GM12878 (cell line): ENCODE results near the gene SHF. TPM values are rescaled to one million over a fixed set of nuclear protein-coding genes. Genes with fewer than 3 reads are reported as not detected.

ENCODE experiments used
- ATAC-seq: fragments of 200-7000 bp; cut with Tn5 transposase; 3 replicates; pipeline ENCODE4 v1.9.1; 2020; ENCODE audit warnings: mild to moderate bottlenecking, moderate library complexity
- BruUV-seq: library from RNA; stranded (reverse); fragments of 400-500 nt; replicated peaks from 2 replicates; lab custom pipeline; 2021; lab: Mats Ljungman, UMichigan
- CTCF ChIA-PET: fragments of 300-600 bp; sonication (Branson Sonifier 250); formaldehyde crosslinking; extraction: SDS; loops from one replicate; lab custom pipeline; 2021; ENCODE audit warnings: inconsistent platforms; lab: Yijun Ruan, JAX
- POLR2A ChIA-PET: fragments of 350-600 bp; formaldehyde crosslinking; extraction: SDS; loops from one replicate; lab custom pipeline; 2021; ENCODE audit warnings: inconsistent platforms; lab: Charles Lee
- RAD21 ChIA-PET: fragments of 300-600 bp; sonication (Branson Sonifier 250); formaldehyde crosslinking; loops from one replicate; lab custom pipeline; 2023; ENCODE audit warnings: antibody characterized with exemption; ENCODE audit not compliant: unreplicated experiment; lab: Charles Lee
- SMC1A ChIA-PET: fragments of 300-600 bp; sonication (Branson Sonifier 250); formaldehyde crosslinking; loops from one replicate; lab custom pipeline; 2023; ENCODE audit not compliant: unreplicated experiment, uncharacterized antibody; lab: Charles Lee
- DNase-seq: peaks from one replicate; pipeline ENCODE4 v3.0.0-alpha.2; 2011; ENCODE audit warnings: low read depth, low spot score
- FAIRE-seq: peaks from 3 replicates; lab custom pipeline; 2011; peaks lifted over from hg19 to GRCh38; lab: Jason Lieb, UNC
- H2AFZ ChIP-seq: 2 replicates; pipeline ENCODE4 v1.6.0; 2011; ENCODE audit warnings: low read depth, low read length, control low read depth; ENCODE audit not compliant: control insufficient read depth
- H3K27ac ChIP-seq: 2 replicates; pipeline ENCODE4 v1.5.1; 2011; ENCODE audit warnings: control low read depth; ENCODE audit not compliant: control insufficient read depth, insufficient read depth
- H3K27me3 ChIP-seq, 2 experiments: replicated peaks in 1 of 2; 2 replicates each; pipeline versions ENCODE4 v1.6.0 to v1.6.1; 2011; ENCODE audit warnings: low read length in 1 of 2; ENCODE audit not compliant: control insufficient read depth in 2 of 2, insufficient read depth in 2 of 2
- H3K36me3 ChIP-seq, 2 experiments: 2 replicates each; pipeline ENCODE4 v1.5.1; 2011; ENCODE audit warnings: low read length in 1 of 2; ENCODE audit not compliant: control insufficient read depth in 2 of 2, insufficient read depth in 2 of 2
- H3K4me1 ChIP-seq: 2 replicates; pipeline ENCODE4 v1.6.1; 2011; ENCODE audit warnings: mild to moderate bottlenecking, low read length, moderate library complexity, mixed read lengths; ENCODE audit not compliant: control insufficient read depth, insufficient read depth
- H3K4me2 ChIP-seq: 2 replicates; pipeline ENCODE4 v1.6.0; 2011; ENCODE audit warnings: control low read depth; ENCODE audit not compliant: control insufficient read depth, insufficient read depth
- H3K4me3 ChIP-seq: fragments of 200-600 bp; sonication (generic); 2 replicates; pipeline ENCODE4 v1.5.1; 2016
- H3K79me2 ChIP-seq: 2 replicates; pipeline ENCODE4 v1.6.0; 2011; ENCODE audit warnings: low read length; ENCODE audit not compliant: control insufficient read depth, insufficient read depth
- H3K9ac ChIP-seq: 2 replicates; pipeline ENCODE4 v1.8.0; 2011; ENCODE audit warnings: low read length, control low read depth, mixed read lengths; ENCODE audit not compliant: control insufficient read depth, insufficient read depth
- H3K9me3 ChIP-seq: replicated peaks from 3 replicates; pipeline ENCODE4 v1.5.1; 2011; ENCODE audit warnings: mild to moderate bottlenecking, low read length; ENCODE audit not compliant: control insufficient read depth, insufficient read depth
- H4K20me1 ChIP-seq: 2 replicates; pipeline ENCODE4 v1.6.0; 2011; ENCODE audit not compliant: control insufficient read depth, insufficient read depth
- BHLHE40 ChIP-seq, 2 experiments: fragments of 450-650 bp in 1 of 2; IDR thresholded peaks; 2 replicates each; pipeline ENCODE4 v1.6.1; 2011 to 2017; ENCODE audit warnings: low read depth in 2 of 2, borderline replicate concordance in 1 of 2, improper control_type of control experiment in 1 of 2, low read length in 1 of 2, mild to moderate bottlenecking in 1 of 2
- CREB1 ChIP-seq: IDR thresholded peaks from 2 replicates; pipeline ENCODE4 v1.6.1; 2012; ENCODE audit warnings: low read depth, mild to moderate bottlenecking, inconsistent platforms
- CREM ChIP-seq: IDR thresholded peaks from 2 replicates; pipeline ENCODE4 v1.6.1; 2014; ENCODE audit warnings: antibody characterized with exemption, low read depth
- FOXM1 ChIP-seq: IDR thresholded peaks from 2 replicates; pipeline ENCODE4 v1.6.1; 2012; ENCODE audit warnings: low read depth, mild to moderate bottlenecking, inconsistent platforms, low read length, moderate library complexity
- HDGF ChIP-seq: fragments of 450-650 bp; IDR thresholded peaks from 2 replicates; pipeline ENCODE4 v1.6.1; 2016; ENCODE audit warnings: antibody characterized with exemption
- KDM1A ChIP-seq: fragments of 200-600 bp; sonication (generic); IDR thresholded peaks from 2 replicates; pipeline ENCODE4 v1.6.1; 2016; ENCODE audit warnings: borderline replicate concordance
- MEF2B ChIP-seq: fragments of 450-650 bp; IDR thresholded peaks from 2 replicates; pipeline ENCODE4 v1.6.1; 2018; ENCODE audit warnings: mild to moderate bottlenecking, moderate library complexity; ENCODE audit not compliant: partially characterized antibody, poor library complexity, severe bottlenecking
- MXI1 ChIP-seq: fragments of 150-350 bp; IDR thresholded peaks from 2 replicates; pipeline ENCODE4 v1.6.1; 2011; ENCODE audit warnings: low read depth, mild to moderate bottlenecking, inconsistent platforms, low read length, improper control_type of control experiment
- NFYB ChIP-seq: IDR thresholded peaks from 2 replicates; pipeline ENCODE4 v1.6.1; 2011; ENCODE audit warnings: low read depth, mild to moderate bottlenecking, low read length, improper control_type of control experiment, moderate library complexity; ENCODE audit not compliant: insufficient read depth
- SMAD1 ChIP-seq: fragments of 450-650 bp; IDR thresholded peaks from 2 replicates; pipeline ENCODE4 v1.6.1; 2018; ENCODE audit warnings: mild to moderate bottlenecking, low read depth; ENCODE audit not compliant: partially characterized antibody
- SPI1 ChIP-seq: IDR thresholded peaks from 2 replicates; pipeline ENCODE4 v1.6.1; 2011; ENCODE audit warnings: low read depth, mild to moderate bottlenecking, low read length, moderate library complexity, borderline replicate concordance; ENCODE audit not compliant: insufficient read depth
- SRF ChIP-seq, 2 experiments: IDR thresholded peaks; 2 replicates each; pipeline ENCODE4 v1.6.1; 2011; ENCODE audit warnings: low read depth in 2 of 2, low read length in 2 of 2, mild to moderate bottlenecking in 1 of 2, moderate library complexity in 1 of 2
- ZNF24 ChIP-seq: fragments of 450-650 bp; IDR thresholded peaks from 2 replicates; pipeline ENCODE4 v1.6.1; 2017; ENCODE audit warnings: antibody characterized with exemption, mild to moderate bottlenecking
- ZZZ3 ChIP-seq: IDR thresholded peaks from 2 replicates; pipeline ENCODE4 v1.6.1; 2011; ENCODE audit warnings: low read depth; ENCODE audit not compliant: control insufficient read depth, insufficient read length
- WGBS: methylation state at CpG from one replicate; pipeline ENCODE4 v1.1.6; 2016; ENCODE audit warnings: low lambda C conversion rate; ENCODE audit not compliant: insufficient replicate concordance, insufficient coverage; ENCODE audit errors: missing lambda C conversion rate; 5-methylcytosine and 5-hydroxymethylcytosine counted together
- in situ Hi-C: fragments of 300-500 bp; cut with MboI; formaldehyde crosslinking; loops from 9 replicates; pipeline ENCODE4 v1.14.3; 2018; ENCODE audit warnings: mixed read lengths
- intact Hi-C: fragments of 100-400 bp; cut with micrococcal nuclease; formaldehyde crosslinking; loops from one replicate; pipeline ENCODE4 v1.14.2; 2022; ENCODE audit not compliant: unreplicated experiment
- polyA plus RNA-seq, 11 experiments: library from polyadenylated mRNA; depleted of rRNA in 4 of 11; unstranded in 6 of 11; stranded (reverse) in 5 of 11; fragments of >200 nt; fragmentation: Nextera tagmentation in 4 of 11; fragmentation: Illumina TruSeq in 1 of 11; extraction: Ambion mirVana in 4 of 11; extraction: Trizol in 1 of 11; gene quantifications; 1 replicate in 1 of 11; 2 replicates in 10 of 11; pipeline versions ENCODE4 v1.2.1 to v1.2.3, GENCODE V29; 2011 to 2016; ENCODE audit warnings: inconsistent platforms in 2 of 11, missing spikeins in 2 of 11, low read depth in 1 of 11
- total RNA-seq, 4 experiments: library from RNA; depleted of rRNA in 3 of 4; stranded (reverse); fragments of >200 nt in 3 of 4; fragmentation: Illumina TruSeq in 1 of 4; extraction: Trizol in 1 of 4; gene quantifications; 2 replicates each; pipeline versions ENCODE4 v1.2.1 to v1.2.3, GENCODE V29; 2013 to 2021
- TF ChIP-seq, protein P1 (sequence below): IDR thresholded peaks from 2 replicates; pipeline ENCODE4 v1.6.1; 2011; ENCODE audit warnings: borderline replicate concordance, low read depth, mild to moderate bottlenecking, moderate library complexity, mixed read lengths, low read length; ENCODE audit not compliant: insufficient read depth; ENCODE audit errors: extremely low read length

SHF gene
- total and polyA plus RNA-seq, 10 of the 15 experiments (the other 5 are each of a cell fraction or from before 2014, with no cell fraction given): 0.04 to 5.7 (median 1.0) TPM; not detected in 1

DNA sequence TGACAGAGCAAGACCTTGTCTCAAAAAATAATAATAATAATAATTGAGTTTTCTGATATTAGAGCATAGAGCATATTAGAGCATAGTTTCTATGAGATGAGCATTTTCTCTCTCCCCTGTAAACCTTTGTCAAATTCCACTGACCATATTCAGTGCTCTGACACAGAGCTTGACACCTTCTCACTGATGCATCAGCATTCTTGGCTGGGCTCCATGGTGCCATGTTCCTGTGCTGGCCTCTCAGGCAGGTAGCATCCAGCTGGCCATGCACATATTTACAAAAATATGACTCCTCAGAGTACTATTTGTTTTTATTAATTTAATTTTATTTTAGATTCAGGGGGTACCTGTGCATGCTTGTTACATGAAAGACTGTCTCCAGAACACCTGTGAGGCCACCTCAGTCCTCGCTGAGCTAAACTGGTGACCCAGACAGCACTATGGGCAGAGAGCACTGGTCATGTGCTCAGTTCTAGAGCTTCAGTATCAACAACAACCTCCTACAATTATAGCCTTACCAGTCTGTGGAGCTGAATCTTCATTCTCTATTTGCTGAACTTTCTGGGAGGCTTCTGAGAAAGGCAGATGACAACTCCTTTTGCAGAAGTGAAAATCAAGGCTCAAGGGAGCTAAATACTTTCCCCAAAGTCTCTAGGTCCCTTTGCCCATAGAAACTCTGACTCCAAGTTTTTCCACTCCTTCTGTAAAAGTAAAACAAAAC, 42.6 kb upstream of the SHF start:
- ChIA-PET CTCF (interaction anchor here (0.6 to 1.9 kb wide), 5 partner anchors 15 to 199 kb away, joined by 3 to 5 read pairs (median 3); no protein-coding TSS in a partner anchor), POLR2A (no interaction called here), RAD21 (no interaction called here), SMC1A (interaction anchor here (1.2 kb wide), 1 partner anchor 68 kb away, joined by 3 read pairs; no protein-coding TSS in a partner anchor)
- H3K27ac ChIP-seq: no peak overlapping the region
- TF ChIP-seq ZZZ3 (no peak), BHLHE40 (IDR thresholded peaks at IDR 0.05; ENCODE audit: borderline replicate concordance in 1 of 2, low read depth in 2 of 2, low read length in 1 of 2) (no peak), KDM1A (no peak), HDGF (no peak), SPI1 (peak; percentile 31; the same call in 1 of the 2 replicates), ZNF24 (no peak)
- no peak for FAIRE-seq
- no peaks in the 10 kb centered on the region; a peak in 1 of 4 replicates for H3K36me3 ChIP-seq
- peaks cover 2% of the 10 kb centered on the region; the same call in 1 of the 3 replicates for H3K9me3 ChIP-seq
- no TSS peak for BruUV-seq
- no peak overlapping the region for H3K9ac ChIP-seq
- no peak for ATAC-seq
- H3K79me2 ChIP-seq: no peaks in the 10 kb centered on the region
- no peak overlapping the region for H2AFZ ChIP-seq
- intact Hi-C loops (no loop called here), in situ Hi-C loops (no loop called here)
- 0% methylated on average over 1 of the region's 1 CpG for WGBS
- no peaks in the 10 kb centered on the region for H4K20me1 ChIP-seq
- no peaks in the 10 kb centered on the region for H3K27me3 ChIP-seq
- H3K4me1 ChIP-seq: no peaks in the 10 kb centered on the region
- H3K4me3 ChIP-seq: no peak overlapping the region
- DNase-seq: no peak
- H3K4me2 ChIP-seq: no peak overlapping the region

- ChIA-PET SMC1A (no interaction called here), POLR2A (no interaction called here), RAD21 (no interaction called here), CTCF (no interaction called here)
- Histone ChIP-seq H3K9me3 (no peaks in the 10 kb centered on the region), H3K9ac (no peak overlapping the region), H3K36me3 (no peaks in the 10 kb centered on the region; a peak in 1 of 4 replicates), H3K4me3 (no peak overlapping the region), H2AFZ (no peak overlapping the region), H3K79me2 (no peaks in the 10 kb centered on the region), H3K27me3 (no peaks in the 10 kb centered on the region), H3K27ac (no peak overlapping the region), H4K20me1 (no peaks in the 10 kb centered on the region), H3K4me2 (no peak overlapping the region), H3K4me1 (no peaks in the 10 kb centered on the region)
- WGBS: 35% methylated on average over 5 of the region's 5 CpGs
- no TSS peak for BruUV-seq
- in situ Hi-C loops: no loop called here
- FAIRE-seq (no peak), DNase-seq (no peak), ATAC-seq (no peak)
- intact Hi-C loops: no loop called here
- TF ChIP-seq FOXM1 (no peak), NFYB (no peak), MXI1 (no peak), CREM (no peak), MEF2B (no peak), SMAD1 (no peak), SRF (IDR thresholded peaks at IDR 0.05; ENCODE audit: low read depth in 2 of 2, low read length in 2 of 2) (no peak), CREB1 (no peak)
- TF ChIP-seq, protein P1, sequence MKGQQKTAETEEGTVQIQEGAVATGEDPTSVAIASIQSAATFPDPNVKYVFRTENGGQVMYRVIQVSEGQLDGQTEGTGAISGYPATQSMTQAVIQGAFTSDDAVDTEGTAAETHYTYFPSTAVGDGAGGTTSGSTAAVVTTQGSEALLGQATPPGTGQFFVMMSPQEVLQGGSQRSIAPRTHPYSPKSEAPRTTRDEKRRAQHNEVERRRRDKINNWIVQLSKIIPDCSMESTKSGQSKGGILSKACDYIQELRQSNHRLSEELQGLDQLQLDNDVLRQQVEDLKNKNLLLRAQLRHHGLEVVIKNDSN: no peak
Observed at GRCh38 chr15:45228931-45229330, 41.2 kb upstream of the SHF start.
